ENCODE data around the gene TIMM22.

- TF ChIP-seq POLR2A (IDR thresholded peaks at IDR 0.05; ENCODE audit: low read length) (no peak), GATA1 (IDR thresholded peaks at IDR 0.05; ENCODE audit: low read depth, low read length) (no peak)
Observed at GRCh38 chr17:1007310-1008007, 10.5 kb downstream of the TIMM22 start.

Measured in erythroblast (primary cell).